ENCODE results near the gene TAGLN2. TPM values are rescaled to one million over a fixed set of nuclear protein-coding genes. Genes with fewer than 3 reads are reported as not detected.
A peak's percentile ranks its signal among the peaks of the same experiment; 100 is the strongest.

TAGLN2 gene
- total and polyA plus RNA-seq, 9 of the 15 experiments (the other 6 are each of a cell fraction or from before 2014, with no cell fraction given), result 192 to 683 (median 455) TPM

- TF ChIP-seq STAT6 (CRISPR knock-in tag; IDR thresholded peaks at IDR 0.05), result no peak
- TF ChIP-seq ZNF232 (CRISPR knock-in tag; IDR thresholded peaks at IDR 0.05), result no peak
- no peak for TF ChIP-seq ZNF444 (CRISPR knock-in tag; IDR thresholded peaks at IDR 0.05)
- no peak for TF ChIP-seq ZBTB49 (CRISPR knock-in tag; IDR thresholded peaks at IDR 0.05; ENCODE audit: borderline replicate concordance)
- TF ChIP-seq MCM3 (IDR thresholded peaks at IDR 0.05), result no peak
- TF ChIP-seq ZBTB7A (IDR thresholded peaks at IDR 0.05; ENCODE audit: borderline replicate concordance, control insufficient read depth, low read depth, low read length), result 0 out of 2 replicates have a peak, but pooled peaks have one; percentile 29
- peak; percentile 11; the same call in 1 of the 2 replicates for TF ChIP-seq TEAD4 (IDR thresholded peaks at IDR 0.05; ENCODE audit: low read length)
- TF ChIP-seq TEAD4 (CRISPR knock-in tag; IDR thresholded peaks at IDR 0.05; ENCODE audit: borderline replicate concordance), result no peak
- TF ChIP-seq PRDM10 (IDR thresholded peaks at IDR 0.05; ENCODE audit: partially characterized antibody), result peak; percentile 14
- TF ChIP-seq NR0B1 (IDR thresholded peaks at IDR 0.05; ENCODE audit: partially characterized antibody), result no peak
- TF ChIP-seq SREBF1 (IDR thresholded peaks at IDR 0.05; ENCODE audit: borderline replicate concordance, low read depth, low read length), result no peak
- no peak for TF ChIP-seq FOXP4 (CRISPR knock-in tag; IDR thresholded peaks at IDR 0.05; ENCODE audit: borderline replicate concordance)
- no peak for TF ChIP-seq TFAP4 (CRISPR knock-in tag; IDR thresholded peaks at IDR 0.05; ENCODE audit: borderline replicate concordance)
Observed at GRCh38 chr1:159896546-159896930, 28.8 kb downstream of the TAGLN2 start (continued).
